Keratinocyte (primary cell): ENCODE results near the gene RAB3IP.

Experiments
- EZH2 ChIP-seq: IDR thresholded peaks from one replicate; pipeline ENCODE4 v1.6.1; 2012; ENCODE audit warnings: inconsistent platforms, mild to moderate bottlenecking, low read length, moderate library complexity
- TF ChIP-seq, protein P1 (sequence below), 3 experiments: IDR thresholded peaks in 1 of 3; conservative IDR thresholded peaks in 1 of 3; optimal IDR thresholded peaks in 1 of 3; 2 replicates in 2 of 3; 3 replicates in 1 of 3; pipeline versions ENCODE3 to v1.5.1; 2011; ENCODE audit warnings: low read length in 3 of 3, mild to moderate bottlenecking in 3 of 3, moderate library complexity in 2 of 3, control low read depth in 1 of 3, inconsistent platforms in 1 of 3; ENCODE audit not compliant: insufficient read depth in 2 of 3; ENCODE audit errors: extremely low read depth in 1 of 3

DNA sequence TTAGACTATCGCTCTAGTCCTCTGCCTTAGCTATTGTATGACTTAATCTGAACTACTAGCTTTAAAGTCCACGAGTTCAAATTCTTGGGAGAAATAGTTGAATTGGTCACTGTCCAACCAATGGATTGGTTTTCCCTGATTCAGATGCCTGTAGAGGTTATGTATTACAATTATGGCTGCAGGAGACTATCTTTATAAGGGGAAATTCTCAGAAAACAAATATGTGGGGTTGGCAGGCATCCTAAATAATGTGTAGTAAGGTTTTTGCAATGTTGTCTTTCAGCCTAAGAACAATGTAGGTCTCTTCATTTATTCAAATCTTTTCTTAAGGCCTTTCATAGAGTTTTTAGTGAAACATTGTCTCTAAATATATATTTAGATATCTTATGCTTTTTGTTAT is 113.3 kb downstream of the RAB3IP start:
- TF ChIP-seq, protein P1, sequence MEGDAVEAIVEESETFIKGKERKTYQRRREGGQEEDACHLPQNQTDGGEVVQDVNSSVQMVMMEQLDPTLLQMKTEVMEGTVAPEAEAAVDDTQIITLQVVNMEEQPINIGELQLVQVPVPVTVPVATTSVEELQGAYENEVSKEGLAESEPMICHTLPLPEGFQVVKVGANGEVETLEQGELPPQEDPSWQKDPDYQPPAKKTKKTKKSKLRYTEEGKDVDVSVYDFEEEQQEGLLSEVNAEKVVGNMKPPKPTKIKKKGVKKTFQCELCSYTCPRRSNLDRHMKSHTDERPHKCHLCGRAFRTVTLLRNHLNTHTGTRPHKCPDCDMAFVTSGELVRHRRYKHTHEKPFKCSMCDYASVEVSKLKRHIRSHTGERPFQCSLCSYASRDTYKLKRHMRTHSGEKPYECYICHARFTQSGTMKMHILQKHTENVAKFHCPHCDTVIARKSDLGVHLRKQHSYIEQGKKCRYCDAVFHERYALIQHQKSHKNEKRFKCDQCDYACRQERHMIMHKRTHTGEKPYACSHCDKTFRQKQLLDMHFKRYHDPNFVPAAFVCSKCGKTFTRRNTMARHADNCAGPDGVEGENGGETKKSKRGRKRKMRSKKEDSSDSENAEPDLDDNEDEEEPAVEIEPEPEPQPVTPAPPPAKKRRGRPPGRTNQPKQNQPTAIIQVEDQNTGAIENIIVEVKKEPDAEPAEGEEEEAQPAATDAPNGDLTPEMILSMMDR (optimal IDR thresholded peaks at IDR 0.05 in 1 of 3, IDR thresholded peaks at IDR 0.05 in 1 of 3, conservative IDR thresholded peaks at IDR 0.05 in 1 of 3; ENCODE audit: extremely low read depth in 1 of 3, insufficient read depth in 2 of 3, low read length in 3 of 3): no peak
- no peak for TF ChIP-seq EZH2
